CD4-positive, alpha-beta T cell treated with Interleukin-4 for 1 hour (primary cell): ENCODE results near the gene ZNF609.

Experiments used
- DNase-seq, 2 donors: peaks; one replicate each; pipeline ENCODE4 v3.0.0-alpha.2; 2020 to 2022

ZNF609 gene

GRCh38 chr15:64701482-64702184 lies 241.3 kb downstream of the ZNF609 start:
- DNase-seq = no peak

- DNase-seq = peak; percentile 94 to 95
These were observed 242.6 kb downstream of the ZNF609 start for GRCh38 chr15:64702816-64703631.

GRCh38 chr15:64703632-64703959 lies 243.2 kb downstream of the ZNF609 start:
- DNase-seq = no peak

GRCh38 chr15:64705006-64705405 lies 244.6 kb downstream of the ZNF609 start:
- no peak for DNase-seq

GRCh38 chr15:64706011-64706911 lies 245.9 kb downstream of the ZNF609 start:
- DNase-seq = no peak

- DNase-seq = no peak
These were observed 250.5 kb downstream of the ZNF609 start for GRCh38 chr15:64710676-64711428.

GRCh38 chr15:64712353-64712752 lies 252.0 kb downstream of the ZNF609 start:
- DNase-seq = no peak

GRCh38 chr15:64713592-64713991 lies 253.2 kb downstream of the ZNF609 start:
- no peak for DNase-seq

- DNase-seq = no peak
These were observed 256.1 kb downstream of the ZNF609 start for GRCh38 chr15:64716452-64716851.

GRCh38 chr15:64717130-64717529 lies 256.8 kb downstream of the ZNF609 start:
- no peak for DNase-seq

GRCh38 chr15:64717735-64718495 lies 257.5 kb downstream of the ZNF609 start:
- DNase-seq = no peak

GRCh38 chr15:64720188-64720587 lies 259.8 kb downstream of the ZNF609 start:
- DNase-seq = no peak

GRCh38 chr15:64730151-64730550 lies 269.8 kb downstream of the ZNF609 start:
- no peak for DNase-seq

GRCh38 chr15:64731012-64731804 lies 270.8 kb downstream of the ZNF609 start:
- peak; percentile 83 to 84 for DNase-seq

GRCh38 chr15:64731805-64732151 lies 271.4 kb downstream of the ZNF609 start:
- DNase-seq = no peak

GRCh38 chr15:64732156-64732860 lies 271.9 kb downstream of the ZNF609 start:
- no peak for DNase-seq
